COLO668 (cell line): ENCODE data around the gene PRSS23.
"Not testable (repeated sequence)": the region's sequence is repeated elsewhere in the genome, so short reads cannot be mapped to it uniquely, and the experiment has no call there.

Experiments used
- DNase-seq: peaks from one replicate; lab custom pipeline; 2025; ENCODE audit not compliant: unreplicated experiment; lab: John Stamatoyannopoulos, UW

PRSS23 gene

GRCh38 chr11:86800076-86800959 lies at the start of gene PRSS23:
Gene PRSS23 (plus strand): TSS chr11:86800542. CDS start chr11:86807644, 7,102 bp downstream.
- peak; percentile 86 for DNase-seq

- no peak for DNase-seq
These were observed 46.9 kb upstream of the PRSS23 start for GRCh38 chr11:86753459-86753858.

GRCh38 chr11:86755146-86755545 lies 45.2 kb upstream of the PRSS23 start:
- no peak for DNase-seq

GRCh38 chr11:86758171-86758570 lies 42.2 kb upstream of the PRSS23 start:
- DNase-seq = no peak

- DNase-seq = no peak
These were observed 39.8 kb upstream of the PRSS23 start for GRCh38 chr11:86760577-86760976.

- no peak for DNase-seq
These were observed 38.4 kb upstream of the PRSS23 start for GRCh38 chr11:86761978-86762377.

- no peak for DNase-seq
These were observed 35.1 kb upstream of the PRSS23 start for GRCh38 chr11:86765203-86765602.

GRCh38 chr11:86765878-86766277 lies 34.5 kb upstream of the PRSS23 start:
- no peak for DNase-seq

GRCh38 chr11:86769219-86769618 lies 31.1 kb upstream of the PRSS23 start:
- DNase-seq = no peak

GRCh38 chr11:86770473-86771027 lies 29.8 kb upstream of the PRSS23 start:
- not testable (repeated sequence) for DNase-seq

GRCh38 chr11:86772999-86773398 lies 27.3 kb upstream of the PRSS23 start:
- DNase-seq = no peak

- DNase-seq = no peak
These were observed 26.7 kb upstream of the PRSS23 start for GRCh38 chr11:86773513-86774252.

GRCh38 chr11:86774417-86774816 lies 25.9 kb upstream of the PRSS23 start:
- no peak for DNase-seq

GRCh38 chr11:86775361-86775760 lies 25.0 kb upstream of the PRSS23 start:
- DNase-seq = no peak

GRCh38 chr11:86781546-86781945 lies 18.8 kb upstream of the PRSS23 start:
- no peak for DNase-seq

- DNase-seq = peak; percentile 16
These were observed 17.6 kb upstream of the PRSS23 start for GRCh38 chr11:86782742-86783141.

GRCh38 chr11:86783661-86784060 lies 16.7 kb upstream of the PRSS23 start:
- no peak for DNase-seq

GRCh38 chr11:86784241-86784681 lies 16.1 kb upstream of the PRSS23 start:
- DNase-seq = no peak

GRCh38 chr11:86785576-86785975 lies 14.8 kb upstream of the PRSS23 start:
- DNase-seq = no peak

GRCh38 chr11:86787018-86787536 lies 13.3 kb upstream of the PRSS23 start:
- no peak for DNase-seq

- DNase-seq = no peak
These were observed 12.7 kb upstream of the PRSS23 start for GRCh38 chr11:86787656-86788055.
